Vagina (tissue), 2 donors: ENCODE measurements around the gene CCDC7. TPM values are rescaled to one million over a fixed set of nuclear protein-coding genes. Genes with fewer than 3 reads are reported as not detected.
"Not testable (repeated sequence)": the region's sequence is repeated elsewhere in the genome, so short reads cannot be mapped to it uniquely, and the experiment has no call there.

ENCODE experiments used
- DNase-seq, 2 donors: peaks; one replicate each; pipeline ENCODE4 v3.0.0-alpha.2; 2017; ENCODE audit errors: extremely low spot score in 2 of 2
- H3K27ac ChIP-seq: fragments of 200-600 bp; sonication (generic); one replicate; pipeline ENCODE4 v1.5.1; 2019
- H3K27me3 ChIP-seq: fragments of 200-600 bp; sonication (generic); one replicate; pipeline ENCODE4 v1.5.1; 2019
- H3K36me3 ChIP-seq, 2 donors: fragments of 200-600 bp; sonication (generic); one replicate each; pipeline ENCODE4 v1.5.1; 2017 to 2019
- H3K4me1 ChIP-seq: fragments of 200-600 bp; sonication (generic); one replicate; pipeline ENCODE4 v1.5.1; 2019
- H3K4me3 ChIP-seq, 2 donors: fragments of 200-600 bp; sonication (generic); 1 replicate in 1 of 2; 2 replicates in 1 of 2; pipeline ENCODE4 v1.5.1; 2016 to 2019
- H3K9me3 ChIP-seq: fragments of 200-600 bp; sonication (generic); one replicate; pipeline ENCODE4 v1.5.1; 2019
- POLR2A ChIP-seq, 2 donors: fragments of 450-650 bp; IDR thresholded peaks; one replicate each; pipeline ENCODE4 v1.6.1; 2017; ENCODE audit warnings: antibody characterized with exemption in 2 of 2, mild to moderate bottlenecking in 2 of 2, moderate library complexity in 2 of 2
- POLR2AphosphoS5 ChIP-seq, 2 donors: sonication (generic); formaldehyde crosslinking; IDR thresholded peaks; one replicate each; pipeline ENCODE4 v1.9.0; 2017; ENCODE audit warnings: antibody characterized with exemption in 2 of 2, mild to moderate bottlenecking in 2 of 2, low read depth in 1 of 2; ENCODE audit not compliant: insufficient read depth in 1 of 2
- intact Hi-C: fragments of 100-400 bp; cut with DNase I; formaldehyde crosslinking; loops from one replicate; pipeline ENCODE4 v1.15.1; 2023
- total RNA-seq: library from RNA; depleted of rRNA; stranded (reverse); fragments of >200 nt; gene quantifications from one replicate; pipeline ENCODE4 v1.2.3, GENCODE V29; 2016
- TF ChIP-seq, protein P1 (sequence below), 3 experiments: fragments of 450-650 bp in 2 of 3; fragments of 200-600 bp in 1 of 3; sonication (generic) in 1 of 3; IDR thresholded peaks; one replicate each; pipeline ENCODE4 v1.5.1; 2017 to 2019; ENCODE audit warnings: antibody characterized with exemption in 3 of 3, mild to moderate bottlenecking in 2 of 3, moderate library complexity in 2 of 3

Gene CCDC7
- total RNA-seq, 1 donor from 2014 or later, result 22.8 TPM

- intact Hi-C loops, result no loop called here
- Histone ChIP-seq H3K4me3 (no peak overlapping the region), H3K27me3 (no peaks in the 10 kb centered on the region), H3K36me3 (peaks cover 0 to 3% of the 10 kb centered on the region in 2 donors), H3K9me3 (no peaks in the 10 kb centered on the region), H3K27ac (no peak overlapping the region), H3K4me1 (no peaks in the 10 kb centered on the region)
- no peak for DNase-seq
- TF ChIP-seq, protein P1, sequence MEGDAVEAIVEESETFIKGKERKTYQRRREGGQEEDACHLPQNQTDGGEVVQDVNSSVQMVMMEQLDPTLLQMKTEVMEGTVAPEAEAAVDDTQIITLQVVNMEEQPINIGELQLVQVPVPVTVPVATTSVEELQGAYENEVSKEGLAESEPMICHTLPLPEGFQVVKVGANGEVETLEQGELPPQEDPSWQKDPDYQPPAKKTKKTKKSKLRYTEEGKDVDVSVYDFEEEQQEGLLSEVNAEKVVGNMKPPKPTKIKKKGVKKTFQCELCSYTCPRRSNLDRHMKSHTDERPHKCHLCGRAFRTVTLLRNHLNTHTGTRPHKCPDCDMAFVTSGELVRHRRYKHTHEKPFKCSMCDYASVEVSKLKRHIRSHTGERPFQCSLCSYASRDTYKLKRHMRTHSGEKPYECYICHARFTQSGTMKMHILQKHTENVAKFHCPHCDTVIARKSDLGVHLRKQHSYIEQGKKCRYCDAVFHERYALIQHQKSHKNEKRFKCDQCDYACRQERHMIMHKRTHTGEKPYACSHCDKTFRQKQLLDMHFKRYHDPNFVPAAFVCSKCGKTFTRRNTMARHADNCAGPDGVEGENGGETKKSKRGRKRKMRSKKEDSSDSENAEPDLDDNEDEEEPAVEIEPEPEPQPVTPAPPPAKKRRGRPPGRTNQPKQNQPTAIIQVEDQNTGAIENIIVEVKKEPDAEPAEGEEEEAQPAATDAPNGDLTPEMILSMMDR (IDR thresholded peaks at IDR 0.05), result no peak
- TF ChIP-seq POLR2AphosphoS5 (IDR thresholded peaks at IDR 0.05; ENCODE audit: insufficient read depth in 1 of 2, low read depth in 1 of 2) (no peak), POLR2A (IDR thresholded peaks at IDR 0.05) (no peak)
Observed at GRCh38 chr10:32582946-32583345, 137.0 kb downstream of the CCDC7 start.

GRCh38 chr10:32598022-32598421, 152.1 kb downstream of the CCDC7 start:
- intact Hi-C loops, H3K36me3 ChIP-seq, H3K27ac ChIP-seq, H3K27me3 ChIP-seq, H3K4me3 ChIP-seq, DNase-seq, H3K4me1 ChIP-seq, H3K9me3 ChIP-seq: not testable (repeated sequence)

- TF ChIP-seq POLR2A (IDR thresholded peaks at IDR 0.05), result no peak
- TF ChIP-seq, protein P1 (IDR thresholded peaks at IDR 0.05), result no peak
- TF ChIP-seq POLR2AphosphoS5 (IDR thresholded peaks at IDR 0.05; ENCODE audit: insufficient read depth in 1 of 2, low read depth in 1 of 2), result no peak
- Histone ChIP-seq H3K4me1 (no peaks in the 10 kb centered on the region), H3K9me3 (peaks cover 3% of the 10 kb centered on the region), H3K27ac (no peak overlapping the region), H3K4me3 (no peak overlapping the region), H3K27me3 (no peaks in the 10 kb centered on the region), H3K36me3 (no peaks in the 10 kb centered on the region)
- intact Hi-C loops, result no loop called here
- DNase-seq, result no peak
Observed at GRCh38 chr10:32600317-32600716, 154.4 kb downstream of the CCDC7 start.

DNA sequence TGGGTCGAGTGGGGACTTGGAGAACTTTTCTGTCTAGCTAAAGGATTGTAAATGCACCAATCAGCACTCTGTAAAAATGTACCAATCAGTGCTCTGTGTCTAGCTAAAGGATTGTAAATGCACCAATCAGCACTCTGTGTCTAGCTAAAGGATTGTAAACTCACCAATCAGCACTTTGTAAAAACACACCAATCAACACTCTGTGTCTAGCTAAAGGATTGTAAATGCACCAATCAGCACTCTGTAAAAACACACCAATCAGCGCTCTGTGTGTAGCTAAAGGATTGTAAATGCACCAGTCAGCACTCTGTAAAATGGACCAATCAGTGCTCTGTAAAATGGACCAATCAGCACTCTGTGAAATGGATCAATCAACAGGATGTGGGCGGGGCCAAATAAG, 155.6 kb downstream of the CCDC7 start:
- DNase-seq, H3K4me3 ChIP-seq, H3K27ac ChIP-seq, H3K36me3 ChIP-seq, H3K27me3 ChIP-seq, H3K4me1 ChIP-seq, H3K9me3 ChIP-seq, intact Hi-C loops: not testable (repeated sequence)

DNA sequence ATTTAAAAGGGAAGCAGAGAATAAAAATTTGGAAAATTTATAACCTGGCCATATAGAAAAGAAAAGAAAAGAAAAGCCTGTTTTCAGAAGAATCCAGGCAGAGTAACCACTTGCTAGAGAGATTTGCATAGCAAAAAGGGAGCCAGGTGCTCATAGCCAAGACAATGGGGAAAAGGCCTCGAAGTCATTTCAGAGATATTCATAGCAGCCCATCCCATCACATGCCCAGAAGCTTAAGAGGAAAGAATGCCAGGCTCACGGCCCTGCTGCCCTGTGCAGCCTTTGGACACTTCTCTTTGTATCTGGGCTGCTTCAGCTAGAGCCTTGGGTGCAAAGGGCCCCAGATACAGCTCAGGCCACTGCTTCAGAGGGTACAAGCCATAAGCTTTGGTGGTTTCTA, 159.8 kb downstream of the CCDC7 start:
- DNase-seq, result no peak
- no peak overlapping the region for H3K27ac ChIP-seq
- TF ChIP-seq POLR2A (IDR thresholded peaks at IDR 0.05) (no peak), POLR2AphosphoS5 (IDR thresholded peaks at IDR 0.05; ENCODE audit: insufficient read depth in 1 of 2, low read depth in 1 of 2) (no peak)
- TF ChIP-seq, protein P1 (IDR thresholded peaks at IDR 0.05), result no peak
- H3K36me3 ChIP-seq, result no peaks in the 10 kb centered on the region
- peaks cover 3% of the 10 kb centered on the region for H3K9me3 ChIP-seq
- intact Hi-C loops, result no loop called here
- no peak overlapping the region for H3K4me3 ChIP-seq
- H3K4me1 ChIP-seq, result no peaks in the 10 kb centered on the region
- H3K27me3 ChIP-seq, result no peaks in the 10 kb centered on the region

GRCh38 chr10:32610543-32610942, 164.6 kb downstream of the CCDC7 start:
- not testable (repeated sequence) for H3K4me1 ChIP-seq

DNA sequence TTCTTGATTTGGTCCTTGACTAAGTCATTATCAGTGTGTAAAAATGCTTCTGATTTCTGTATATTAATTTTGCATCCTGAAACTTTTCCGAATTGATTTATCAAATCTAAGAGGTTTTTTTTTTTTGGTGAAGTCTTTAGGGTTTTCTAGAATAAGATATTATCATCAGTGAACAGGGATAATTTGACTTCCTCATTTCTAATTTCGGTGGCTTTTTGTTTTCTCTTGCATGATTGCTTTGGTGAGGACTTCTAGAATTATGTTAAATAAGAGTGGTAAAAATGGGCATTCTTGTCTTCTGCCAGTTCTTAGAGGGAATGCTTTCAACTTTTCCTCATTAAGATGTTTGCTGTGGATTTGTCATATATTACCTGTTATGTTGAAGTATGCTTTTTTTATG, 170.5 kb downstream of the CCDC7 start:
- Histone ChIP-seq H3K4me3 (no peak overlapping the region), H3K36me3 (no peaks in the 10 kb centered on the region), H3K9me3 (no peaks in the 10 kb centered on the region), H3K4me1 (no peaks in the 10 kb centered on the region), H3K27me3 (no peaks in the 10 kb centered on the region), H3K27ac (no peak overlapping the region)
- intact Hi-C loops, result no loop called here
- no peak for DNase-seq
- TF ChIP-seq POLR2AphosphoS5 (IDR thresholded peaks at IDR 0.05; ENCODE audit: insufficient read depth in 1 of 2, low read depth in 1 of 2), result no peak
- TF ChIP-seq POLR2A (IDR thresholded peaks at IDR 0.05), result no peak
- TF ChIP-seq, protein P1 (IDR thresholded peaks at IDR 0.05), result no peak

More at GRCh38 chr10:32610543-32610942, 164.6 kb downstream of the CCDC7 start:
- H3K9me3 ChIP-seq, DNase-seq, intact Hi-C loops, H3K4me3 ChIP-seq, H3K27me3 ChIP-seq, H3K27ac ChIP-seq, H3K36me3 ChIP-seq: not testable (repeated sequence)
